Stimulated activated effector memory CD8-positive, alpha-beta T cell treated with anti-CD3 and anti-CD28 coated beads, Interleukin-12 subunit alpha, Interleukin-12 subunit beta, amount 100 ng/mL, for 72 hours (primary cell): ENCODE data around the gene PDCD6IP.
A peak's percentile ranks its signal among the peaks of the same experiment; 100 is the strongest.
"Not testable (repeated sequence)": the region's sequence is repeated elsewhere in the genome, so short reads cannot be mapped to it uniquely, and the experiment has no call there.

Experiments used
- ATAC-seq: fragments of 150-1000 bp; cut with Tn5 transposase; 2 replicates; pipeline ENCODE4 v1.10.0; 2021
- DNase-seq, 2 donors: peaks; one replicate each; pipeline ENCODE4 v3.0.0; 2021 to 2022; ENCODE audit warnings: low spot score in 2 of 2
- H3K27ac Mint-ChIP-seq: one replicate; pipeline ENCODE4 v1.8.0; 2022; ENCODE audit warnings: mild to moderate bottlenecking, mixed read lengths
- H3K36me3 Mint-ChIP-seq: one replicate; pipeline ENCODE4 v1.8.0; 2022; ENCODE audit warnings: mild to moderate bottlenecking, mixed read lengths
- H3K4me1 Mint-ChIP-seq: one replicate; pipeline ENCODE4 v1.8.0; 2022; ENCODE audit warnings: mixed read lengths
- H3K4me3 Mint-ChIP-seq: one replicate; pipeline ENCODE4 v1.8.0; 2022; ENCODE audit warnings: mild to moderate bottlenecking, mixed read lengths
- H3K9me3 Mint-ChIP-seq: one replicate; pipeline ENCODE4 v1.8.0; 2022; ENCODE audit warnings: mixed read lengths

Gene PDCD6IP

GRCh38 chr3:33857701-33858100 is 59.3 kb downstream of the PDCD6IP start:
- Mint-ChIP-seq H3K36me3 (peaks cover 94% of the 10 kb centered on the region), H3K4me1 (peaks cover 16% of the 10 kb centered on the region)
- H3K4me3 Mint-ChIP-seq, H3K27ac Mint-ChIP-seq, H3K9me3 Mint-ChIP-seq, DNase-seq, ATAC-seq: not testable (repeated sequence)

- H3K4me3 Mint-ChIP-seq, result no peak overlapping the region
- H3K27ac Mint-ChIP-seq, result no peak overlapping the region
- no peak for DNase-seq
Measured at GRCh38 chr3:33858131-33858530, 59.7 kb downstream of the PDCD6IP start.

GRCh38 chr3:33860373-33861050 is 62.1 kb downstream of the PDCD6IP start:
- DNase-seq (no peak), ATAC-seq (no peak)
- Mint-ChIP-seq H3K4me1 (peaks cover 9% of the 10 kb centered on the region), H3K4me3 (no peak overlapping the region), H3K9me3 (no peaks in the 10 kb centered on the region), H3K36me3 (peaks cover 92% of the 10 kb centered on the region), H3K27ac (no peak overlapping the region)

More at GRCh38 chr3:33858131-33858530, 59.7 kb downstream of the PDCD6IP start:
- H3K9me3 Mint-ChIP-seq, result no peaks in the 10 kb centered on the region
- peaks cover 92% of the 10 kb centered on the region for H3K36me3 Mint-ChIP-seq
- no peak for ATAC-seq
- peaks cover 16% of the 10 kb centered on the region for H3K4me1 Mint-ChIP-seq

GRCh38 chr3:33865133-33865532 is 66.7 kb downstream of the PDCD6IP start:
- Mint-ChIP-seq H3K27ac (no peak overlapping the region), H3K9me3 (no peaks in the 10 kb centered on the region), H3K4me3 (no peak overlapping the region), H3K4me1 (no peaks in the 10 kb centered on the region), H3K36me3 (peaks cover 71% of the 10 kb centered on the region)
- ATAC-seq, result no peak
- DNase-seq, result no peak

GRCh38 chr3:33868309-33868708 is 69.9 kb downstream of the PDCD6IP start:
- Mint-ChIP-seq H3K9me3 (no peaks in the 10 kb centered on the region), H3K36me3 (peaks cover 47% of the 10 kb centered on the region), H3K4me1 (no peaks in the 10 kb centered on the region), H3K4me3 (no peak overlapping the region), H3K27ac (peak overlapping the region; percentile 36)
- ATAC-seq, result peak; percentile 57
- DNase-seq, result no peak

GRCh38 chr3:33869977-33870376 is 71.5 kb downstream of the PDCD6IP start:
- no peak overlapping the region for H3K27ac Mint-ChIP-seq
- ATAC-seq, result no peak
- no peaks in the 10 kb centered on the region for H3K9me3 Mint-ChIP-seq
- no peaks in the 10 kb centered on the region for H3K4me1 Mint-ChIP-seq
- no peak for DNase-seq
- peaks cover 31% of the 10 kb centered on the region for H3K36me3 Mint-ChIP-seq
- H3K4me3 Mint-ChIP-seq, result no peak overlapping the region

GRCh38 chr3:33874815-33875214 is 76.4 kb downstream of the PDCD6IP start:
- Mint-ChIP-seq H3K36me3 (no peaks in the 10 kb centered on the region), H3K4me3 (no peak overlapping the region), H3K9me3 (no peaks in the 10 kb centered on the region), H3K27ac (no peak overlapping the region), H3K4me1 (no peaks in the 10 kb centered on the region)
- ATAC-seq (no peak), DNase-seq (no peak)

GRCh38 chr3:33875680-33876079 is 77.2 kb downstream of the PDCD6IP start:
- ATAC-seq, result no peak
- H3K9me3 Mint-ChIP-seq, result no peaks in the 10 kb centered on the region
- DNase-seq, result no peak
- H3K4me1 Mint-ChIP-seq, result no peaks in the 10 kb centered on the region
- H3K27ac Mint-ChIP-seq, result no peak overlapping the region
- no peak overlapping the region for H3K4me3 Mint-ChIP-seq
- H3K36me3 Mint-ChIP-seq, result no peaks in the 10 kb centered on the region

GRCh38 chr3:33877187-33877586 is 78.8 kb downstream of the PDCD6IP start:
- Mint-ChIP-seq H3K27ac (no peak overlapping the region), H3K4me1 (no peaks in the 10 kb centered on the region), H3K4me3 (no peak overlapping the region), H3K36me3 (no peaks in the 10 kb centered on the region), H3K9me3 (no peaks in the 10 kb centered on the region)
- DNase-seq, result no peak
- ATAC-seq, result no peak

GRCh38 chr3:33879540-33879939 is 81.1 kb downstream of the PDCD6IP start:
- no peaks in the 10 kb centered on the region for H3K9me3 Mint-ChIP-seq
- H3K36me3 Mint-ChIP-seq, result no peaks in the 10 kb centered on the region
- ATAC-seq (no peak), DNase-seq (no peak)
- no peak overlapping the region for H3K4me3 Mint-ChIP-seq
- H3K4me1 Mint-ChIP-seq, result peaks cover 6% of the 10 kb centered on the region
- no peak overlapping the region for H3K27ac Mint-ChIP-seq

GRCh38 chr3:33881156-33882064 is 83.0 kb downstream of the PDCD6IP start:
- Mint-ChIP-seq H3K36me3 (no peaks in the 10 kb centered on the region), H3K27ac (peak overlapping the region; percentile 3), H3K4me1 (peaks cover 12% of the 10 kb centered on the region), H3K4me3 (no peak overlapping the region), H3K9me3 (no peaks in the 10 kb centered on the region)
- DNase-seq (peak in 1 of 2 donors; percentile 45), ATAC-seq (no peak)

GRCh38 chr3:33882296-33882695 is 83.9 kb downstream of the PDCD6IP start:
- no peaks in the 10 kb centered on the region for H3K36me3 Mint-ChIP-seq
- ATAC-seq (no peak), DNase-seq (no peak)
- H3K27ac Mint-ChIP-seq, result peak overlapping the region; percentile 3
- no peaks in the 10 kb centered on the region for H3K9me3 Mint-ChIP-seq
- H3K4me1 Mint-ChIP-seq, result peaks cover 12% of the 10 kb centered on the region
- H3K4me3 Mint-ChIP-seq, result no peak overlapping the region

GRCh38 chr3:33883538-33883950 is 85.1 kb downstream of the PDCD6IP start:
- Mint-ChIP-seq H3K9me3 (no peaks in the 10 kb centered on the region), H3K4me1 (peaks cover 12% of the 10 kb centered on the region), H3K4me3 (peak overlapping the region; percentile 15), H3K36me3 (no peaks in the 10 kb centered on the region), H3K27ac (peak overlapping the region; percentile 35)
- DNase-seq (peak in 1 of 2 donors; percentile 14), ATAC-seq (no peak)

- H3K4me1 Mint-ChIP-seq, result peaks cover 12% of the 10 kb centered on the region
- no peaks in the 10 kb centered on the region for H3K36me3 Mint-ChIP-seq
- H3K9me3 Mint-ChIP-seq, result no peaks in the 10 kb centered on the region
- ATAC-seq (peak; percentile 31), DNase-seq (no peak)
- H3K4me3 Mint-ChIP-seq, result peak overlapping the region; percentile 15
- H3K27ac Mint-ChIP-seq, result peak overlapping the region; percentile 35
Measured at GRCh38 chr3:33883951-33884561, 85.6 kb downstream of the PDCD6IP start.

GRCh38 chr3:33884701-33885100 is 86.3 kb downstream of the PDCD6IP start:
- Mint-ChIP-seq H3K9me3 (no peaks in the 10 kb centered on the region), H3K27ac (no peak overlapping the region), H3K4me1 (peaks cover 12% of the 10 kb centered on the region), H3K4me3 (no peak overlapping the region), H3K36me3 (no peaks in the 10 kb centered on the region)
- DNase-seq, result no peak
- ATAC-seq, result no peak
